Ovary (tissue), 9 donors: ENCODE results near the gene SLC7A7. TPM values are rescaled to one million over a fixed set of nuclear protein-coding genes. Genes with fewer than 3 reads are reported as not detected.
"Not testable (repeated sequence)": the region's sequence is repeated elsewhere in the genome, so short reads cannot be mapped to it uniquely, and the experiment has no call there.

Source experiments
- DNase-seq, 5 donors: peaks; one replicate each; pipeline ENCODE4 v3.0.0-alpha.2; 2019 to 2020
- H3K27ac ChIP-seq, 2 donors: fragments of 200-600 bp; one replicate each; pipeline versions ENCODE4 v1.5.1 to v1.8.0; 2019 to 2022
- H3K27me3 ChIP-seq: fragments of 200-600 bp; one replicate; pipeline ENCODE4 v1.8.0; 2022
- H3K36me3 ChIP-seq: fragments of 200-600 bp; sonication (generic); one replicate; pipeline ENCODE4 v1.5.1; 2019
- H3K4me1 ChIP-seq: one replicate; pipeline ENCODE4 v1.8.1; 2013; ENCODE audit warnings: mild to moderate bottlenecking, moderate library complexity; ENCODE audit not compliant: insufficient read depth
- H3K4me3 ChIP-seq: fragments of 200-600 bp; sonication (generic); one replicate; pipeline ENCODE4 v1.5.1; 2017
- H3K9me3 ChIP-seq, 2 donors: fragments of 200-600 bp in 1 of 2; sonication (generic) in 1 of 2; one replicate each; pipeline versions ENCODE4 v1.5.1 to v1.8.1; 2013 to 2019; ENCODE audit warnings: mild to moderate bottlenecking in 1 of 2, moderate library complexity in 1 of 2
- EP300 ChIP-seq: sonication (generic); formaldehyde crosslinking; IDR thresholded peaks from one replicate; pipeline ENCODE4 v1.6.1; 2017; ENCODE audit warnings: antibody characterized with exemption
- POLR2A ChIP-seq: fragments of 450-650 bp; IDR thresholded peaks from one replicate; pipeline ENCODE4 v1.6.1; 2017; ENCODE audit warnings: antibody characterized with exemption, mild to moderate bottlenecking, moderate library complexity
- WGBS, 3 donors: extraction: QIAGEN DNeasy Blood & Tissue Kit in 1 of 3; methylation state at CpG; one replicate each; pipeline versions ENCODE4 v1.1.5 to v1.1.7; 2013 to 2017; 5-methylcytosine and 5-hydroxymethylcytosine counted together
- intact Hi-C, 4 donors: fragments of 100-400 bp; cut with DNase I; formaldehyde crosslinking; loops; one replicate each; pipeline versions ENCODE4 v1.11.0 to v1.15.1; 2022 to 2023
- polyA plus RNA-seq, 2 donors: library from polyadenylated mRNA; stranded (reverse); fragments of 200-250 nt in 1 of 2; fragments of 350-450 nt in 1 of 2; fragmentation: Illumina TruSeq in 1 of 2; extraction: RNeasy Lipid Tissue Mini Kit (QIAGEN cat#74804) in 1 of 2; gene quantifications; one replicate each; pipeline ENCODE4 v1.2.3, GENCODE V29; 2013 to 2014
- total RNA-seq, 7 donors: library from RNA; depleted of rRNA in 2 of 7; stranded (reverse); fragments of >200 nt in 2 of 7; fragmentation: NEBNext Ultra II Directional in 3 of 7; extraction: Animal tissue kit (Norgen Biotek cat#: 25700) in 3 of 7; gene quantifications; one replicate each; pipeline versions ENCODE4 v1.1.0 to v1.2.4, GENCODE V29; 2016 to 2023
- TF ChIP-seq, protein P1 (sequence below), 3 donors: fragments of 450-650 bp in 2 of 3; fragments of 200-600 bp in 1 of 3; IDR thresholded peaks; one replicate each; pipeline versions ENCODE4 v1.5.1 to v1.8.0; 2016 to 2022; ENCODE audit warnings: antibody characterized with exemption in 3 of 3, mild to moderate bottlenecking in 1 of 3
- donor health status: DM: no; HTN: no; CAD: no; lungs with moderate emphysema.
- donor health status: DM: no; HTN: no; CAD: no.
- donor health status: Bipolar disorder and iron deficiency.
- donor health status: DM: yes; HTN: yes; CAD: no.
- donor health status: DM: no; HTN: no; CAD: no.
- donor health status: DM: yes; HTN: yes; CAD: no.

SLC7A7 gene
- total and polyA plus RNA-seq, 9 donors, result 0.91 to 25.0 (median 5.1) TPM

DNA sequence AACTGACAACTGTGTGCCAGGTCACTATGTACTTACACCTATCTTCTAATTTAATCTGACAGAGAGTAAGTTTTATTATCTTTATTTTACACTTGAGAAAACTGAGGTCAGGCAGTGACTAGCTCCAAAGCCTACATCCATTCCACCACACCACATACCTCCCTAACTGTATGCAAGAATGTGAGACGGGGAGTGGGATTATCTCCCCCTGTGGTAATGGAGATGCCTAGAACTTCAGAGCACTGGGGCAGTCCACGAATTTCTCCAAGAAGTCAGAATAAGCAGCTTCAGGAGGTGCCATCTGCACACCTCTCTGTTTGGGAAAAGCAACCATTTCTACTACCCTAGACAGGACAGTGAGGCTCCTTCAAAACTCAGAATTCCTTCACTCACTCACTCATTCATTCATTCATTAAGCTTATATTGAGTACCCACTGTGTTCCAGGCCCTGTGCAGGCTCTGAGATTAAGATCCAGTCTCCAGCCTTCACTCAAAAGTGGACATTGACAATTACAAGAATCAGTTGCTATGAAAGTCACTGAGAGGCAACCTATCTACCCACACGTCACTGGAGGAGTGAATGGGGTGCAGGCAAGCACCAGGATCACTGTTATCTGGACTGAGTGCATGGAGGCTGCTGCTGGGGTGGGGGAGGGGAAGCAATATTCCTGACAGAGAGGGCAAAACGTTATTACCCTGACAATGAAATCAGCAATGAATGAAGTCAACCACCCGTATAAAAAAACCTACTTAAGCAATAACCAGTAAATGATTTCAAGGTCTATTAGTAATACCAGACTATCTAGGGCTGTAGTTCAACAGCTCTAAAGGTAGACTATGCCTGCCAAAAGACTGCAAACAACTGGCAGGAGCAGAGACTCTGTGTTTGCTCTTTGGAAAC is 18.0 kb downstream of the SLC7A7 start:
- DNase-seq, result no peak
- WGBS, 3 donors, result 20 to 21% (median 21%) methylated on average over 5 of the region's 5 CpGs
- TF ChIP-seq EP300 (no peak), POLR2A (no peak)
- TF ChIP-seq, protein P1, sequence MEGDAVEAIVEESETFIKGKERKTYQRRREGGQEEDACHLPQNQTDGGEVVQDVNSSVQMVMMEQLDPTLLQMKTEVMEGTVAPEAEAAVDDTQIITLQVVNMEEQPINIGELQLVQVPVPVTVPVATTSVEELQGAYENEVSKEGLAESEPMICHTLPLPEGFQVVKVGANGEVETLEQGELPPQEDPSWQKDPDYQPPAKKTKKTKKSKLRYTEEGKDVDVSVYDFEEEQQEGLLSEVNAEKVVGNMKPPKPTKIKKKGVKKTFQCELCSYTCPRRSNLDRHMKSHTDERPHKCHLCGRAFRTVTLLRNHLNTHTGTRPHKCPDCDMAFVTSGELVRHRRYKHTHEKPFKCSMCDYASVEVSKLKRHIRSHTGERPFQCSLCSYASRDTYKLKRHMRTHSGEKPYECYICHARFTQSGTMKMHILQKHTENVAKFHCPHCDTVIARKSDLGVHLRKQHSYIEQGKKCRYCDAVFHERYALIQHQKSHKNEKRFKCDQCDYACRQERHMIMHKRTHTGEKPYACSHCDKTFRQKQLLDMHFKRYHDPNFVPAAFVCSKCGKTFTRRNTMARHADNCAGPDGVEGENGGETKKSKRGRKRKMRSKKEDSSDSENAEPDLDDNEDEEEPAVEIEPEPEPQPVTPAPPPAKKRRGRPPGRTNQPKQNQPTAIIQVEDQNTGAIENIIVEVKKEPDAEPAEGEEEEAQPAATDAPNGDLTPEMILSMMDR (IDR thresholded peaks at IDR 0.05), result no peak
- intact Hi-C loops, result no loop called here
- no peaks in the 10 kb centered on the region for H3K9me3 ChIP-seq
- H3K36me3 ChIP-seq, result no peaks in the 10 kb centered on the region
- no peaks in the 10 kb centered on the region for H3K27me3 ChIP-seq
- no peak overlapping the region for H3K27ac ChIP-seq
- H3K4me1 ChIP-seq, result no peaks in the 10 kb centered on the region
- no peak overlapping the region for H3K4me3 ChIP-seq

GRCh38 chr14:22796087-22796707 is 19.0 kb downstream of the SLC7A7 start:
- Histone ChIP-seq H3K4me3 (no peak overlapping the region), H3K9me3 (no peaks in the 10 kb centered on the region), H3K4me1 (no peaks in the 10 kb centered on the region), H3K27ac (no peak overlapping the region), H3K36me3 (no peaks in the 10 kb centered on the region), H3K27me3 (no peaks in the 10 kb centered on the region)
- WGBS, 3 donors, result 49 to 65% (median 54%) methylated on average over 5 of the region's 5 CpGs
- DNase-seq, result no peak
- intact Hi-C loops, result no loop called here
- TF ChIP-seq, protein P1 (IDR thresholded peaks at IDR 0.05), result no peak
- no peak for TF ChIP-seq POLR2A
- no peak for TF ChIP-seq EP300

- 67 to 77% (median 77%) methylated on average over 7 of the region's 7 CpGs for WGBS, 3 donors
- intact Hi-C loops, result no loop called here
- H3K4me1 ChIP-seq, result no peaks in the 10 kb centered on the region
- no peak for DNase-seq
- H3K27ac ChIP-seq, result no peak overlapping the region
- no peaks in the 10 kb centered on the region for H3K36me3 ChIP-seq
- no peaks in the 10 kb centered on the region for H3K27me3 ChIP-seq
- TF ChIP-seq, protein P1 (IDR thresholded peaks at IDR 0.05), result no peak
- TF ChIP-seq POLR2A (no peak), EP300 (no peak)
- no peaks in the 10 kb centered on the region for H3K9me3 ChIP-seq
- no peak overlapping the region for H3K4me3 ChIP-seq
These were observed 20.7 kb downstream of the SLC7A7 start for GRCh38 chr14:22794551-22794951.

GRCh38 chr14:22793976-22794375 is 21.3 kb downstream of the SLC7A7 start:
- intact Hi-C loops, result no loop called here
- H3K4me3 ChIP-seq, result no peak overlapping the region
- WGBS, 3 donors, result 66 to 81% (median 68%) methylated on average over 5 of the region's 5 CpGs
- H3K27ac ChIP-seq, result no peak overlapping the region
- no peak for DNase-seq
- no peaks in the 10 kb centered on the region for H3K9me3 ChIP-seq
- H3K4me1 ChIP-seq, result no peaks in the 10 kb centered on the region
- no peaks in the 10 kb centered on the region for H3K27me3 ChIP-seq
- TF ChIP-seq EP300 (no peak), POLR2A (no peak)
- TF ChIP-seq, protein P1 (IDR thresholded peaks at IDR 0.05), result no peak
- no peaks in the 10 kb centered on the region for H3K36me3 ChIP-seq

DNA sequence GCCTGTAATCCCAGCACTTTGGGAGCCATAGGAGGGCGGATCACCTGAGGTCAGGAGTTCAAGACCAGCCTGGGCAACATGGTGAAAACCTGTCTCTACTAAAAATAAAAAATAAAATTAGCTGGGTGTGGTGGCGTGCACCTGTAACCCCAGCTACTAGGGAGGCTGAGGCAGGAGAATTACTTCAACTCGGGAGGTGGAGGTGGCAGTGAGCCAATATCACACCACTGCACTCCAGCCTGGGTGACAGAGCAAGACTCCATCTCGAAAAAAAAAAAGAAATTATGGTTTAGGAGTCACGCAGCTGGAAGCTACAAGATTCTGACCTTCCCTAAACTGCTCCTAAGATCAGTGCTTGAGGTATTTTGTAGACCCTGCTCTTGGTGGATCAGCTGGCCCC is 21.7 kb downstream of the SLC7A7 start:
- intact Hi-C loops, H3K4me1 ChIP-seq, H3K27ac ChIP-seq, H3K4me3 ChIP-seq, H3K9me3 ChIP-seq, H3K27me3 ChIP-seq, DNase-seq, H3K36me3 ChIP-seq: not testable (repeated sequence)
- whole genome bisulfite sequencing, 3 donors, result 74 to 84% (median 78%) methylated on average over 5 of the region's 5 CpGs
